ENCODE measurements around the gene TINCR.
"Not testable (repeated sequence)": the region's sequence is repeated elsewhere in the genome, so short reads cannot be mapped to it uniquely, and the experiment has no call there.

TINCR gene

DNA sequence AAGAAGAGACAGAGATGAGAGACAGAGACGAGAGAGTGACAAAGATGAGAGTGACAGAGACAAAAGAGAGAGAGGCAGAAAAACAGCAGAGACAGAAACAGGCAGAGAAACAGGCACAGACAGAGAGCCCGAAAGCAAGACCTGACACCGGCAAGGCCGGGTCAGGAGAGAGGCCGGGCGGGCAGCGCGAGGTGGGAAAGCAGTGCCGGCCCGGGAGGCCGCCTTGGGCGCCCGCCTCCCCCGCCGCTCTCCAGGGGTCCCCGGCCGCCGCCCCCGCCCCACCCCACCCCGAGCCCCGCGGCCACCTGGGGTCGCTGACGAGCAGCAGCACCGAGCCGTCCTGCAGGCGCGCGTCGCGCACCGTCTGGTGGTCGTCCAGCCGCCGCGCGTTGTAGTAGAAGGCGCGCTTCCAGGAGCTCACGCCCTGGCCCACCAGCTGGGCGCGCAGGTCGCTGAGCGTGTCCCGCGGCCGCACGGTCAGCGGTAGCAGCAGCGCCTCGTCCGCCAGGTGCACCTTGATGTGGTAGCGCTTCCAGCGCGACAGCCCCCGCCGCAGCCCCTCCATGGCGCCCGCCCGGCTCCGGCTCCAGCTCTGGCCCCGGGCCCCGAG is at the start of gene TINCR:
Gene TINCR (minus strand): TSS at position 594 of the 610 bp plus-strand sequence.
- no peak for DNase-seq (ENCODE audit: low read depth)

DNA sequence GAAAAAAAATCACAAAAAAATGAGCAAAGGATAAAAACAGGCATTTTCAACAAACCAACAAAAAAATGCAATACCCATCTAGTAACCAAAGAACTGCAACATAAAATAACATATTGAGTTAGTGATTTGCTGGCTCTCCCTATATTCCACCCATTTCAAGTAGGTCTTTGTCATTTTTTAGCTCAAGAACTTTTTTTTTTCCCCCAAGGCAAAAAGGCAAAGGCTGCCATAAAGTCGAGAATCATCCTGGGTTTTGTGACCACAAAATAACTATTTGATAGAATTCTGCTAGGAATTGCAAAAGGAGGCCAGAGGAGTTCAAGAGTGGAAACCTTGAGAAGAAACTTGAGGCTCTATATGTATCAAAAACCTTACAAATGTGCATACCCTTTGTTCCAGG is 49.3 kb upstream of the TINCR start:
- no peak for DNase-seq (ENCODE audit: low read depth)

DNA sequence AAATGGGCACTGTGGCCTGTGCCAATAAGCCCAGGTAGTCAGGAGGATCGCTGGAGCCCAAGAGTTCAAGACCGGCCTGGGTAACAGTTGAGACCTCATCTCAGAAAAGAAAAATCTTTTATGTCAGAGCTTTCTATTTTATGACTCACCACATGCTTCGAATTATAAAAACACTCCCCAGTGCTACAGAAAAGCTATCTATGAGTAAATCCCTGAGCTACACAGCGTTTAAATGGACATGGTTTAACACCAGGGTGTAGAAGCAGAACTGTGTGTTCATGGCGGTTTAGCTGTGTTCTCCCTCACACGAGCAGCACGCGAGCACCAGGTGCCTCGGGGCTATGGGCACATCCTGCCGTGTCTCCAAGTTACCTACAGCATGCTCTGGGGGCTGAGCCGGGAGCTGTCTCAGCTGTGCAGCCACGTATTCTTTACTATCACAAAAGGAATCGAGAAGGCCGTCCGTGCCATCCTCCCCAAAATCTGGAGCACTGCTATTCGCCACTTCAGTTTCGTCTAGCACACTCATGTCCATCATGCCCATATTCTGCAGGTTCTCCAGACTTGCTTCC is 48.1 kb upstream of the TINCR start:
- no peak for DNase-seq (ENCODE audit: low read depth)

DNA sequence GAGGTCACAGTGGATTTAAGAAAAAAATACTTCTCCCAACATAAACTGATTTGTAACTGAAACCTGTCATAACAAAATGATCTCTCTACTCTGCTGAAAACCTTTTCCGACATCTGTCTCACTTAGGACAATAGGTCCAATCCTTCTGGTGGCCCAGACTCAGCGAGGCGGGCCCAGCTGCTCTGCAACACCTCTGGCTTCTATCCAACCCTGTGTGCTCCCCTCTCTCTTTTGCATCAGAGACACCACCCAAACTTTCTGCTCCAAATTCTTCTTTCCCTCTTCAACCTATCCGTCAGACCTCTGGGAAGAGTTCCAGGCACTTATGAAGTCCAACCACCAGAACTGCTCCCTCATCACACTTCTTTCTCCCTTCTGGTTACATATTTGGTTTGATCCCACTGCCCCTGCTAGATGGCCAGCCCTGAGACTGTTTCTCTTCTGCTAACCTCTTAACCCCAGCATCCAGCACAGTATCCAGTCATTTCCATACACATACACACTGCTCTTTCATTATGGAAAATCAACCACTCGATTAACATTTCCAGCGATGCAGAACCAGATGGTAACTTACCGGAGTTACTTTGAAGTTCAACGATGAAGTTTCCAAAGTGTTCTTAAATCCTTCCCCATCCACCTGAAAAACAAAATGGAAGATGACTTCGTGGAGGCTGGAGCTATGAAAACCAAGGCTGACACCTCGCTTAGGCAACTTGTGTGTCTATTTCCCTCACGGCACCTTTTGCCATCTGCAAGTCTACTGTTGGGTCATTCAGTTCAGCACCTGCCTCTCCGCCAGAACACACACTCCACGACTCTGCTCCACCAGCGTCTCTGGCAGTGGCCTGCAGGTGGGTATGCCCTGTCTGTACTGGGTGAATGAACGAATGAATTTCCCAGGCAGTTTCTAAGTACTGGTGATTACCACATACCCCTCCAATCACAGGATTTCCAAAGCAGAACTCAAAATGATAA is 45.4 kb upstream of the TINCR start:
- no peak for DNase-seq (ENCODE audit: low read depth)

DNA sequence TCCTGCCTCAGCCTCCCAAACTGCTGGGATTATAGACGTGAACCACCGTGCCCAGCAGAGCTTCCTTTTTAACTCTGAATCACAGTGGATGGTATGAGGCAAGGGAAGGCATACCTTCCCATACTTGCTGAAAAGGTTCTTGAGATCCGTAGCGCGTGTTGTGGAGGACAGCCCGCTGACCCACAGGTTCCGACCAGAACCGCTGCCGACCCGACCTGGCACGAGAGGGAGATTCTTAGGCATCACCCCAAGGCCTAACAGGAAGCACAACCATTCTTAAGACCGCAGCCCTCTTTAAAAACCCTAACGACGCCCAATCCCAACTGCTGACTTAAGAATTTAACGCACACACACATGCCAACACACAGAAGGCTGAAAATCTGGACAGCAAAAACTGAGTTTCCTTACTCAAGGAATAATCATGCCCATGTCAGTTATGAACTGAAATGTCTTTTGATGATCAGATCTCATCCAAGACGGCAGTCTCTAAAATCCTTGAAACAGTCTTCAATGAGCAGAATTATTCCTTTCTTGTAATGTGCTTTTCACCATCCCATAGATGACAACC is 42.2 kb upstream of the TINCR start:
- DNase-seq (ENCODE audit: low read depth), result no peak

DNA sequence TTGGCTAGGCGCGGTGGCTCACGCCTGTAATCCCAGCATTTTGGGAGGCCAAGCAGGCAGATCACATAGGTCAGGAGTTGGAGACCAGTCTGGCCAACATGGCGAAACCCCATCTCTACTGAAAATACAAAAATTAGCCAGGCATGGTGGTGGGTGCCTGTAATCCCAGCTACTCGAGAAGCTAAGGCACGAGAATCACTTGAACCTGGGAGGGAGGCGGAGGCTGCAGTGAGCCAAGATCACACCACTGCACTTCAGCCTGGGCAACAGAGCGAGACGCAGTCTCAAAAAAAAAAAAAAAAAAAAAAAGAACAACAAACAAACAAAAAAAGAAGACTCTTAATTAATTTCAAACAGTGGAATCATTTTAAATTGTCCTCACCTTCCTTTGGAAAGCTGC is 41.0 kb upstream of the TINCR start:
- not testable (repeated sequence) for DNase-seq (ENCODE audit: low read depth)

DNA sequence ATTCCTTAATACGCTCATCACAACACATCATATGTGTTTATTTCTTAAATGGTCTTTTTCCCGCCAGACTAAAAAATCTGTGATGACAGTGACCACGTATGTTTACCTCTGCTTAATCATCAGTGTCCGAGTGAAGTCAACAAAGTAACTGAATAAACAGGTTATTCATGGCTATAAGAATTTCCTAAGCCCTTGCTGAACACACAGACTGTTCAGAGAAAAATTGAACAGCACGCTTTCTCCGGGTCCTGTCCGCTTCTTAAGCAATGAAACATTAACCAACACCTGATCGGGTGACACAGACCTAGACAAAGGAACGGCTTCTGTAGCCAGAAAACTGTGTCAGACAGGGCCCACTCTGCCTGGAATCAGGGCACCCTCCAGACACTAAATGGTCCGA is 40.5 kb upstream of the TINCR start:
- no peak for DNase-seq (ENCODE audit: low read depth)

DNA sequence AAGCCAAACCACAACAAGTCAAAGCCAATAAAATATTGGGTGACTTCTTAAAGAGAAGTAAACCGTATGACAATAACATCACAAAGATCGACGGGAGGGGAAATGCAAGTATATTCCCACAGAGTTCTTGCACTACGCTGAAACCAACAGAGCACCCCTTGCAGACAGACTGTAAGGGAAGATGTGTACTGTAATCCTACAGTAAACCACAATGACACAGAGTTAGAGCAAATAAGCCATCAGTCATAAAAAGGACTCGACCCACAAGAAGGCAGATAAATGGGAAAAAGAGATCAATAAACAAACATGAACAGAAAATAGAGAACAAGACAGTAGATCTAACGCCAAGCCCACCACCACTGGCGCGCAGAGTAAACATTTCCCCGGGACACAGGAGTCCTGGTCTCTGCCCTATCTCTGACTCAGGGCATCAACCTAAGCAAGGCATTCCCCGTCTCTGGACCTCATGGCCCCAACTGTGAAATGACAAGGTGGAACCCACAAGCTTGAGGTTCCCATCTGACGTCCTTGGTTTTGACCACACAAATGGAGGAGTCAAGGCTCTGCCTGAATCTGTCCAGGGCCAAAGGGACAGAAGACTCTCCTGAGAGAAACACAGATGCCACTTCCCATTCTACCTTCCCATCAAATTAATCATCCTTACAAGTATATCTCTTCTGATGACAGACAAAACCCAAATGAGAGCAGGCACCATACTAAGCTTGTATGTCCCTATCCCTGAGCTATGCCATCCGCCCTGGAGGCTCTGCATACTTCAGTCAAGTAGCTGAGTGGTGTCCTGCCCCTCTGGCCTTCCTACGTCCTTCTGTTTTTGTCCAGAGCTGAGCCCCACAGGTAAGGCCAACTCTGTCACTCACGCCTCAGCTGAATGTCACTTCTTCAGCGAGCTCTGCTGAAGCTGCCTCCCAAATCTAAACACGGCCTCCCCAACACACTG is 39.8 kb upstream of the TINCR start:
- no peak for DNase-seq (ENCODE audit: low read depth)

DNA sequence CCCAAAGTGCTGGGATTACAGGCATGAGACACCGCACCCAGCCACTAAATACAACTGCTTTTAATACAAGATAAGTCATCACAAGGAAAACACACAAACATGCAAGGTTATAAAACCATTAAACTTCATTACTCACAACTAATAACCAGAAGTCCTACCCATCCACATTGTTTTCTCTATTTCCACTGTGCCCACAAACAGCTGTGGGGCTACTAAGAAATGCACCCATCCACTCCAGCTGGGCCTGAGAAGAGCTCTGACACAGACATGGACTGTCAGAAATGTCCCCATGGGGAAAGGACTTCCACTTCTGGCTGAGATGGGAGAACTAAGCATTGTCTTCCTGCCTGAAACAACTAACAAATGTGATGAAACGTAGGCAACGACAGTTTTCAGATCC is 37.6 kb upstream of the TINCR start:
- no peak for DNase-seq (ENCODE audit: low read depth)

DNA sequence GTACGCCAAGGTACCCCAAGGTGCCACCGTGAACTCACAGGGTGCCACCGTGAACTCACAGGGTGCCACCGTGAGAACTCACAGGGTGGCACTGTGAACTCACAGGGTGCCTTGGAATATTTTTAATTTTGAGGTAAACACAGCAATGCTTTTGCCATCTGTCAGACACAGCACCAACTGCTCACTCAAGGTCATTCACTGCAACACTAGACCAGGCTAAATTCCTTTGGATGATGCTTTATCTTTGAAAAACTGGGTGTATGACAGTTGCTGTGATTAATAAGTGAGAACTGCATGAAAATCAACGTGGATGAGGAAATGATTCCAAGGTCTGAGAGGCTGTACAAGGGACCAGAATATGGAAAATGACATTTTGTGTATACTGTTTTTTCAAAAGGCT is 35.9 kb upstream of the TINCR start:
- DNase-seq (ENCODE audit: low read depth), result no peak

DNA sequence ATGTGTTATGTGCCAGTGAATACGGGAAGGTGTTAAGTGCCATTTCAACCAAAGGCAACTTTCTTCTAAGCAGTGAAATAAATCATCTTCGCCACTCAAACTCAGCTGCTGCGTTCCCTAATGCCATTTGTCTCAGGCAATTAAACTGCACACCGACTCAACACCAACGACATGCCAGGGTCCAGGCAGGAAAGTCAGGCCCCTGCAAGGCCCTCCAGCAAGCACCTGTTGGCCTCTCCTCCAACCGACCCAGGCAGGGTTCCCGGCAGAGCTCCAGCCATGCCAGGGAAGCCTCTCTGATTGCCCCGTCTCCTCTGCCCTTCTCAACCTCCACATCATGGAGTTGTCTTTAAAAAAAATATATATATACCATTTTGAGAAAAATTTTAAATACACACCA is 33.0 kb upstream of the TINCR start:
- DNase-seq (ENCODE audit: low read depth), result no peak

DNA sequence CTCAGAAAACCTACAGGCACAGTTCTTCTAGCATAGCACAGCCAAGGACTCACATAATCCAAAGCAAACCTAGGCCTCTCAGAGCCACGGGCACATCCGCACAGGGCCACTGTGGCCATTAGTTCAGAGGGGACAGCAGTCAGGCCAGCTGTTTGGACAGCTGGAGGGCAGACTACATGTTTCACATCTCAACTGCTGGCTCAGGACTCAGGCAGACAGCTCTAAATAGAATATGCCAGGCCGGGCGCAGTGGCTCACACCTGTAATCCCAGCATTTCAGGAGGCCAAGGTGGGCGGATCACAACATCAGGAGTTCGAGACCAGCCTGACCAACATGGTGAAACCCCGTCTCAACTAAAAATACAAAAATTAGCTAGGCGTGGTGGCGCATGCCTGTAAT is 28.0 kb upstream of the TINCR start:
- no peak for DNase-seq (ENCODE audit: low read depth)

DNA sequence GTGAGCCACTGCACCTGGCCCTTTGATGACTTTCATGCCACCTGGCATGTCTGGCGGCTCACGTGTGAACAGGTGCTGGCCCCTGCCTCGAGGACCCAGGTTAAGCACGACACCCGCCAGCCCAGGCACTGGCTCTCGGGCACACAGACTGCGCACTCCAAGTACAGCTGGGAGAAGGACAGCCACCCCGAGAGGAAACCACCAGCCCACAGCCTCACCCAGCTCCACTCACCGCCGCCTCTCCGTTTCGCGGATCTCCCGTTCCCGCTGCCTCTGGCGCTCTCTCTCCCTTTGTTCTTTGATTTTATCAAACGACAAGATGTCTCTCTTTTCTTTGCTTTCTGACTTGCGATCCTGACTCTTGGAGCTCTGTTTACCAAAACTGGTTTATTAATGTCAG is 27.4 kb upstream of the TINCR start:
- no peak for DNase-seq (ENCODE audit: low read depth)

DNA sequence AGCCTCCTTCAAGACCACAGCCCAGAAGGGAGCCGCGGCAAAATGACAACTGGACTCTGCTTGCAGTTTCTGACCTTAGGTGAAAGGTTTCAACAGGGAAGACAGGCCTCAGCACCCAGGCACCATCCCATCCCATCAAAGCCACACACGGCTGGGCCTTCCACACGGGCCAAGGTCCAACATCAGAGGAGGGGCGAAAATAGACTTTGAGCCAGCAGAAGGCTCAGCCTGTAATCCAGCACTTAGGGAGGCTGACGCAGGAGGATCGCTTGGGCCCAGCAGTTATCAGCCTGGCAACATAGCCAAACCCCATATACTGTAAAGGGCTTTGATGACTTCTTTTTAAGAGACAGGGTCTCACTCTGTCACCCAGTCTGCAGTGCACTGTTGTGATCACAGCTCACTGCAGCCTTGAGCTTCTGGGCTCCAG is 26.8 kb upstream of the TINCR start:
- no peak for DNase-seq (ENCODE audit: low read depth)

DNA sequence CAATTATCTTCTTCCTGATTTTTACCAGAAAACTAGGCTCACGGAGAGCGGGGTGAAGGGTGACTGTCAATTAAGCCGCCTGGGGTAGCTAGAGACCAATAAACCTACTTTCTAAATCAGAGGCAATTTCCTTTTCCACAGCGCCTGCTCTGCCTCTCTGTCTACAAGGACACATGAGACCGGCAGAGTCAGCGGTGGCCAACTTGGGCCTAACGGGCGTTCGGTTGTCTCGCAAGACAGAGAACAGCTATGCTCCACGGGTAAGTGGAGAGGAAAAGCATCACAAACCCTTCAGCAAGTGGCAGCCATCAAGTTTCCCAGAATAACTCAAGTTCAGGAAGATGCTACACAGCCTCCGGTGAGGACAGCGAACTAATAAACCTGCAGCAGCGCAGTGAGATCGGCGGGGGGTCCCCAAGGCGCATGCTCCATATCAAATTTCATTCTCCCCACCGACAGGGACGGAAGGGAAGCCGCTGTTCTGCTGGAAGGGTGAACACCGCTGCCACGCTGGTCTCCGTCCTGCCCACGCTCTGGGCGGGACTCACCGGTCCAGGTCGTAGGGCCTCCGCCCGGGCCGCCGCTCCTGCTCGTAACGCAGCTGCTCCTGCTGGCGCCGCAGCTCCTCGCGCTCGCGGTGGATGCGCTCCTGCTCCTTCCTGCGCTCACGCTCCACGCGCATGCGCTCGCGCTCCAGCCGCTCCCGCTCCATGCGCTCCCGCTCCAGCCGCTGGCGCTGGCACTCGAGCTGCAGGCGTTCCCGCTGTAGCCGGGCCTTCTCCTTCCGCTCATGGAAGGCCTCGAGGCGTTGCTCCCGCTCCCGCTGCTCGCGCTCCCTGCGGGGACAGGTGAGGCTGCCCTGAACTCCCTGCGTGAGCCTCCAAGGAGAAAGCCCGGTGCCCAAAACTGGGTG is 25.8 kb upstream of the TINCR start:
- no peak for DNase-seq (ENCODE audit: low read depth)

DNA sequence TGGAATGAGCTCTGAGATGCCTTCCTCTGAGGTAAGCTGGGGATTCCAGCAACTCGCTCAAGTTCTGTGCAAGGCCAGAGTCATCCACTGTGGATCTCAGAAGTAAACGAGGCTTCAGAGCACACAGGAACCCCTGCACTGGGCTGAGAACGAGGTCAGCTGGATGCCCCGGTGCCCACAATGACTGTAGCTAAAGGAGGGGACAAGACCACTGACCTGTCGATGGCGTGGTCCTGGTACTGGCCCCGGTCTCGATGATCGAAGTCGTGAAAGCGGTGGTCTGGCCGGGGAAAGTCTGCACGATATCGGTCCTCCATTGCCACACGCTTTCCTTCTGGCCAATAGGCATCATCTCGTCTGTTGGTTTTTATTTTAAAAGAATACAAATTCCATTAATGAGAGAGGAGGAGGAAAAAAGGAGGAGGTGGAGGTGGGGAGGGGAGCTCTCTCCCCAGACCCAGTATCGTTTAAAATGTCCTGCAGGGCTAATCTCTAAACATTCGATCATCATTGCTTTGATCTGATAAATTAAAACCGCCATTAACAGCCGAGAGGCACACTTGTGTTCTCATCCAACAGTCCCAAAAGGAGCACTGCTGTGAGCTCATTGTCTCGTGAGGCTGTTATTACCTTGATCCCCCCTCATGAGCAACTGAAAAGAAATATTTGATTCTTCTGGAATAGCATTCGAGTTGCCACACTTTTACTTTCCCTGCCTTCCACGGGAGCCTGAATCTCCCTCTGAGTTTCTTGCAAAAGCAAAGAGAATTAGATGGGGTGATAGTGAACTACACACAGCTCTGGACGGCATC is 25.0 kb upstream of the TINCR start:
- DNase-seq (ENCODE audit: low read depth), result no peak

DNA sequence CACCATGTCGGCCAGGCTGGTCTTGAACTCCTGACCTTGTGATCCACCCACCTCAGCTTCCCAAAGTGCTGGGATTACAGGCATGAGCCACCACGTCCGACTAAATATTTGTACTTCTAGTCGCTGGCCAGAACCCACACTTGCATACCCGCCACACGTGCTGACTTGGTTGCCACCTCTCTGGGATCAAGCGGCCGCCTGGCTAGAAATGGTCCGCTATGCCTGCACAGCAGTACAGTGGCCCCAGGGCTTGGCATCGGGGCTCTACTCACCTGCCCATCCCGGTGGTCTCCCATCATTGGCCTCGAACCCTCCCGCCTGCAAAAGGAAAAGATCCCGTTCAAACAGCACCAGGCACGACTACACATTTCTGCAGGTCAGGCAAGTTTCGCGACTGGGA is 23.7 kb upstream of the TINCR start:
- no peak for DNase-seq (ENCODE audit: low read depth)

DNA sequence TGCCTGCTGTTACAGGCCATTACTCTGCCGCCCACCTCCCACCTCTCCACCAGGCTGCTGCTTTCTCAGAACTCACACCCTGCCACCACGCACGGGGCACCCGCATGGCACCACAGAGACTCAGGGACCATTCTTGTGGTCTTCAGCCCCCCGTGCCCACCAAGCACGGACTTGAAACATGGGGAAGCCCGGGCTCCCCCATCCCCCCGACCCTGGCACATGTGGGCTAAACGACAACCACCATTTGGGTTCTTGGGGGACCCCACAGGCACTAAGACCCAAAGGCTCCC is 23.1 kb upstream of the TINCR start:
- no peak for DNase-seq (ENCODE audit: low read depth)

DNA sequence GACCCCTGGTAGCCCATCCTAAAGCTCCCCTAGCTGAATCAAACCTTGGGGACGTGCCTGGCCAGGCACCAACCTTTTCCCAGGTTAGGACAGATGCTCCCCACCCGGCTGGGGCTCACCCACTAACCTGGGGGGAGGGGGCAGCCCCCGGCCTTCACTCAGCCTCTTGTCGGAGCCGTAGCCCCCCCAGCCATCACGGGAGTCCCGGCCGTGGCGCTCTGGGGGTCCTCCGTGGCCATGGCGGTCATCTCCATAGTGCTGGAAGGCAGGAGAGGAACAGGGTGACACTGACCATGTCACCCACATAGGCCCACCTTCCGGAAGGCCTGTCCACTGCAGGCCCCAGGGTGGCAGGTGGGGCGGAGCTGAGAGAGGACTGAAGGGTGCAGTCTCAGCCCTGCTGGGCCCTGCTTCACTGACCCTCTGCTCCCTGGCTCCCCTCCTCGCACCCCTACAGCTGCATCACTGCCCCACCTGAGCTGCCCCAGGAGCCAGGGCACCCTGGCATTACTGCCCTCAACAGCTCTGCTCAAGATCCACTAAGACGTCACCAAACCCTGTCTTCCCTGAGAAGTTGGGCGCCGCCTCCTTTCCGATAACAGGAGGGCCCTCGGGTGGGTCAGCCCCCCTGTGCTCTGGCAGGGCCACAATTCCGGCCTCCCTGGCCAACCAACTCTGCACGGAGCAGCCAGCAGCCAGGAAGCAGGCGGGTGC is 22.6 kb upstream of the TINCR start:
- no peak for DNase-seq (ENCODE audit: low read depth)
